HG02884 (cell line): Measurements from ENCODE around the gene TXNDC11.

Source experiments
- ATAC-seq: cut with Tn5 transposase; IDR thresholded peaks from one replicate; pipeline ENCODE4 v1.9.1; 2021; ENCODE audit warnings: mild to moderate bottlenecking, moderate library complexity; ENCODE audit not compliant: unreplicated experiment

Gene TXNDC11

DNA sequence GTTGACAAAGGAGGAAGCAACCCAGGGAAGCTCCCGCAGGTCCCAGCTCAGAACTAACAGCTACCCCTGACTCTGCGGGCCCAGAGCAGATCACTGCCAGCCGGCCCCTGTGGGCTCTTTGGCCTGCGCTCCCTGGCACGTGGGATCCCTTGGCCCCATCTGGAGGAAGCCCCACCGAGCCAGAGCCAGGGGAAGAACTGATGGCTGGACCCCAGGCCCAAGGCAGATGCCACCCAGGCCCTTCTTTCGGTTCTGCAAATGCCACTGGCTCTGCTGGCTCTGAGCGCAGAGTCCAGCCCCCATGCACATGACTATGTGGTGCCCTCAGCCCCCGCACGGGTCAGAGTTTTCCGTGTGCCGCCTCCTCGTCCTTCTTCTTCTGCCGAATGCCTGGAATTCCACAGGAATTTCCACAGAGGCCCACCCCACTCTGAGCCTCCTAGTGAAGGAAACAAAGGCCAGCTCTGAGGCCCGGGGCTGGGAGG, 110.2 kb downstream of the TXNDC11 start:
- no peak for ATAC-seq

DNA sequence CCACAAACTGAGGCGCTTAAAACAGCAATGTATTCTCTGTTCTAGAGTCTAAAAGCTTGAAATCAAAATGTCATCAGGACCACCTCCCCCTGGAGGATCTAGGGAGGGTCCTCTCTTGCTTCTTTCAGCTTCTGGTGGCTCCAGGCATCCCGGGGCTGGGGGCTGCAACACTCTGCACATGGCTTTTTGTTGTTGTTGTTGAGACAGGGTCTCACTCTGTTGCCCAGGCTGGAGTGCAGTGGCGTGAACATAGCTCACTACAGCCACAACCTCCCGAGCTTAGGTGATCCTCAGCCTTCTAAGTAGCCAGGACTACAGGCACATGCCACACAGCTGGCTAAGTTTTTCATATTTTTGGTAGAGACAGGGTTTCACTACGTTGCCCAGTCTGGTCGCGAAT, 111.4 kb downstream of the TXNDC11 start:
- ATAC-seq, result no peak

DNA sequence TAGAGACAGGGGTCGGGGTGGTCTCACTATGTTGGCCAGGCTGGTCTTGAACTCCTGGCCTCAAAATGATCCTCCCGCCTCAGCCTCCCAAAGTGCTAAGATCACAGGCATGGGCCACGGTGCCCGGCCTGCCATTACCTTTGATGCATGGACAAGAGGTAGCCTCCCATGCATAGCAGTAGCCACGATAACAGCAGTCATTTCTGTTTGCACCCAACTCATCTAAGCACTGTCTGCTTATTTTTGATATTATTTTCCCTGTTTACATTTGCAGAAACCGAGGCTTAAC, 111.9 kb downstream of the TXNDC11 start:
- no peak for ATAC-seq

DNA sequence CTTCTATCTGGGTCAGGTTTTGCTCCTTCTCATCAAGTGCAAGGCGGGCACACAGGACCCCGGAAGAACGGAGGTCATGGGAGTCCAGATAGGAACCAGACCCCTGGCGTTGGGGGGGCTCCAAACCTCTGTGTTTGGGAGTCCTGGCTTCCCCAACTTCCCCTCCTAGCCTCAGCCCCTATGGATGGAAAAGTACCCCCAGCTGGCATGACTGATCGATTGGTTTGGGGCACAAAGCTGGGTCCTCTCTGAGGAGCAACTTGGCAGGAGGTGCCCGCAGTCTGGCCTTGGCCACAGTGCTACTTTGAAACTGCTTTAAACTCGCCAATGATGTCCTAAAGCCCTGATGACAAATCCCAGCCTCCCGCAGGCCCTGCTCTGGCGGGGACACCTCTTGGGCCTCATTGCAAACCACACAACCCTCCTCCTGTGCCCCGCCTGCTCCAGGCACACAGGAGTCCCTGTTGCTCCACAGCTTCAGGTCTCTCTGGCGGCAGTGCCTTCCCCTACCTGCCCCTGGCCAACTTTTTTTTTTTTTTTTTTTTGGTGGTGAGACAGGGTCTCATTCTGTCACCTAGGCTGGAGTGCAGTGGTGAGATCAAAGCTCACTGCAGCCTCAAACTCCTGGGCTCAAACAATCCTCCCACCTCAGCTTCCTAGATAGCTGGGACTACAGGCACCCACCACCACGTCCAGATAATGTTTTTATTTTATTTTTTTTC, 112.5 kb downstream of the TXNDC11 start:
- no peak for ATAC-seq
